ENCODE data around the gene LAMA4.

LAMA4 gene

GRCh38 chr6:112247275-112247674 lies 7.1 kb downstream of the LAMA4 start:
- Histone ChIP-seq H3K36me3 (no peaks in the 10 kb centered on the region), H3K4me1 (peaks cover 0 to 78% (median 27%) of the 10 kb centered on the region in 4 donors), H3K9me3 (no peaks in the 10 kb centered on the region), H3K4me3 (no peak overlapping the region), H3K27me3 (no peaks in the 10 kb centered on the region), H3K27ac (peak overlapping the region in 1 of 2 donors; percentile 28)
- no peak for DNase-seq
- intact Hi-C loops (cut with DNase I; ENCODE audit: low total_unique reads): no loop called here
- no peak for TF ChIP-seq CTCF (IDR thresholded peaks at IDR 0.05)

GRCh38 chr6:112245511-112246203 lies 8.7 kb downstream of the LAMA4 start:
- Histone ChIP-seq H3K4me1 (peaks cover 0 to 61% (median 20%) of the 10 kb centered on the region in 4 donors), H3K9me3 (no peaks in the 10 kb centered on the region), H3K36me3 (no peaks in the 10 kb centered on the region), H3K4me3 (no peak overlapping the region), H3K27me3 (no peaks in the 10 kb centered on the region), H3K27ac (peak overlapping the region; percentile 39 to 48)
- intact Hi-C loops (cut with DNase I; ENCODE audit: low total_unique reads): no loop called here
- DNase-seq: no peak
- TF ChIP-seq CTCF (IDR thresholded peaks at IDR 0.05): no peak

GRCh38 chr6:112243861-112244827 lies 10.2 kb downstream of the LAMA4 start:
- no peak for TF ChIP-seq CTCF (IDR thresholded peaks at IDR 0.05)
- peak overlapping the region; percentile 26 to 48 for H3K27ac ChIP-seq
- DNase-seq: no peak
- intact Hi-C loops (cut with DNase I; ENCODE audit: low total_unique reads): no loop called here
- no peaks in the 10 kb centered on the region for H3K36me3 ChIP-seq
- H3K9me3 ChIP-seq: no peaks in the 10 kb centered on the region
- H3K4me3 ChIP-seq: peak overlapping the region in 1 of 2 donors; percentile 13
- peaks cover 0 to 54% (median 22%) of the 10 kb centered on the region in 4 donors for H3K4me1 ChIP-seq
- H3K27me3 ChIP-seq: no peaks in the 10 kb centered on the region

- Histone ChIP-seq H3K27me3 (no peaks in the 10 kb centered on the region), H3K4me1 (peaks cover 0 to 63% (median 30%) of the 10 kb centered on the region in 4 donors), H3K27ac (peak overlapping the region in 1 of 2 donors; percentile 16), H3K36me3 (no peaks in the 10 kb centered on the region), H3K4me3 (no peak overlapping the region), H3K9me3 (no peaks in the 10 kb centered on the region)
- DNase-seq: no peak
- TF ChIP-seq CTCF (IDR thresholded peaks at IDR 0.05): no peak
- intact Hi-C loops (cut with DNase I; ENCODE audit: low total_unique reads): no loop called here
These were observed 12.4 kb downstream of the LAMA4 start for GRCh38 chr6:112241820-112242429.

- Histone ChIP-seq H3K4me1 (peaks cover 0 to 73% (median 32%) of the 10 kb centered on the region in 4 donors), H3K27me3 (no peaks in the 10 kb centered on the region), H3K36me3 (no peaks in the 10 kb centered on the region), H3K9me3 (no peaks in the 10 kb centered on the region), H3K27ac (peak overlapping the region; percentile 72), H3K4me3 (no peak overlapping the region)
- no peak for TF ChIP-seq CTCF (IDR thresholded peaks at IDR 0.05)
- DNase-seq: peak; percentile 81 to 90
- intact Hi-C loops (cut with DNase I; ENCODE audit: low total_unique reads): no loop called here
These were observed 16.8 kb downstream of the LAMA4 start for GRCh38 chr6:112237595-112237994.
